IPS-18c (cell line): Measurements from ENCODE around the gene P3H1.
"Not testable (repeated sequence)": the region's sequence is repeated elsewhere in the genome, so short reads cannot be mapped to it uniquely, and the experiment has no call there.

Experiments used
- H3K4me3 ChIP-seq: 2 replicates; pipeline ENCODE4 v1.7.0; 2013; ENCODE audit warnings: low read depth, mild to moderate bottlenecking, low read length, moderate library complexity; ENCODE audit not compliant: insufficient read depth
- H3K9me3 ChIP-seq: one replicate; pipeline ENCODE4 v1.6.1; 2013; ENCODE audit warnings: mild to moderate bottlenecking, low read length, moderate library complexity; ENCODE audit not compliant: control insufficient read depth, insufficient read depth

The P3H1 gene

GRCh38 chr1:42714441-42714840 is 52.4 kb downstream of the P3H1 start:
- not testable (repeated sequence) for H3K9me3 ChIP-seq, H3K4me3 ChIP-seq

- H3K9me3 ChIP-seq, result no peaks in the 10 kb centered on the region
- no peak overlapping the region for H3K4me3 ChIP-seq
Measured at GRCh38 chr1:42713293-42713692, 53.5 kb downstream of the P3H1 start.

GRCh38 chr1:42712808-42713207 is 54.0 kb downstream of the P3H1 start:
- not testable (repeated sequence) for H3K4me3 ChIP-seq, H3K9me3 ChIP-seq

- no peak overlapping the region for H3K4me3 ChIP-seq
- no peaks in the 10 kb centered on the region for H3K9me3 ChIP-seq
Measured at GRCh38 chr1:42703888-42704464, 62.9 kb downstream of the P3H1 start.

GRCh38 chr1:42700006-42700405 is 66.8 kb downstream of the P3H1 start:
- Histone ChIP-seq H3K4me3 (no peak overlapping the region), H3K9me3 (no peaks in the 10 kb centered on the region)

GRCh38 chr1:42698081-42698813 is 68.6 kb downstream of the P3H1 start:
- H3K9me3 ChIP-seq, result no peaks in the 10 kb centered on the region
- no peak overlapping the region for H3K4me3 ChIP-seq
